PC-9 (cell line): ENCODE results near the gene KIFC3. TPM values are rescaled to one million over a fixed set of nuclear protein-coding genes. Genes with fewer than 3 reads are reported as not detected.
"Not testable (repeated sequence)": the region's sequence is repeated elsewhere in the genome, so short reads cannot be mapped to it uniquely, and the experiment has no call there.

Experiments
- BruUV-seq: library from RNA; stranded (reverse); fragments of 400-500 nt; replicated peaks from 2 replicates; lab custom pipeline; 2021; lab: Mats Ljungman, UMichigan
- CTCF ChIA-PET: fragments of 300-600 bp; sonication (Branson Sonifier 250); formaldehyde crosslinking; loops from one replicate; lab custom pipeline; 2022; ENCODE audit warnings: antibody characterized with exemption; lab: Charles Lee
- POLR2A ChIA-PET: fragments of 300-600 bp; sonication (Branson Sonifier 250); formaldehyde crosslinking; loops from one replicate; lab custom pipeline; 2022; ENCODE audit warnings: antibody characterized with exemption; ENCODE audit not compliant: unreplicated experiment; lab: Charles Lee
- DNase-seq, 2 experiments: peaks; one replicate each; pipeline versions ENCODE4 v3.0.0 to v3.0.0-alpha.2; 2015 to 2022; ENCODE audit warnings: mixed read lengths in 1 of 2
- H2AFZ ChIP-seq: fragments of 200-600 bp; sonication (generic); 2 replicates; pipeline ENCODE4 v1.8.1; 2017; ENCODE audit warnings: antibody characterized with exemption
- H3F3A ChIP-seq: fragments of 200-600 bp; sonication (generic); 2 replicates; pipeline ENCODE4 v1.8.1; 2017; ENCODE audit warnings: antibody characterized with exemption, mild to moderate bottlenecking, low read depth; ENCODE audit not compliant: insufficient read depth
- H3K27ac ChIP-seq: fragments of 200-600 bp; sonication (generic); 2 replicates; pipeline ENCODE4 v1.6.1; 2016; ENCODE audit warnings: mixed run types
- H3K27me3 ChIP-seq: fragments of 200-600 bp; sonication (generic); 2 replicates; pipeline ENCODE4 v1.6.1; 2016; ENCODE audit warnings: low read depth, mixed run types; ENCODE audit not compliant: insufficient read depth
- H3K36me3 ChIP-seq: fragments of 200-600 bp; sonication (generic); 2 replicates; pipeline ENCODE4 v1.6.1; 2016; ENCODE audit warnings: low read depth, mixed run types
- H3K4me1 ChIP-seq: fragments of 200-600 bp; sonication (generic); replicated peaks from 2 replicates; pipeline ENCODE4 v1.6.1; 2016; ENCODE audit warnings: mixed run types; ENCODE audit not compliant: insufficient read depth
- H3K4me2 ChIP-seq: fragments of 200-600 bp; sonication (generic); 2 replicates; pipeline ENCODE4 v1.6.1; 2017; ENCODE audit warnings: mixed run types
- H3K4me3 ChIP-seq: fragments of 200-600 bp; sonication (generic); 2 replicates; pipeline ENCODE4 v1.6.1; 2016; ENCODE audit warnings: mixed run types
- H3K79me2 ChIP-seq: fragments of 200-600 bp; sonication (generic); 2 replicates; pipeline ENCODE4 v1.6.1; 2017; ENCODE audit warnings: low read depth, mixed run types
- H3K9me2 ChIP-seq: fragments of 200-600 bp; sonication (generic); 2 replicates; pipeline ENCODE4 v1.8.1; 2017; ENCODE audit warnings: mild to moderate bottlenecking; ENCODE audit not compliant: insufficient read depth
- H3K9me3 ChIP-seq: fragments of 200-600 bp; sonication (generic); 2 replicates; pipeline ENCODE4 v1.8.1; 2016; ENCODE audit warnings: low read depth; ENCODE audit not compliant: insufficient read depth
- H4K20me1 ChIP-seq: fragments of 200-600 bp; sonication (generic); 2 replicates; pipeline ENCODE4 v1.8.1; 2017; ENCODE audit not compliant: insufficient read depth
- CTCF ChIP-seq: fragments of 200-600 bp; sonication (generic); conservative IDR thresholded peaks from 2 replicates; pipeline ENCODE4 v1.6.1; 2017; ENCODE audit warnings: mixed run types, antibody characterized with exemption, mild to moderate bottlenecking, moderate library complexity
- EZH2 ChIP-seq: fragments of 200-600 bp; sonication (generic); IDR thresholded peaks from 2 replicates; pipeline ENCODE4 v1.8.0; 2017; ENCODE audit warnings: antibody characterized with exemption, low read depth
- intact Hi-C: fragments of 100-400 bp; cut with micrococcal nuclease; formaldehyde crosslinking; loops from one replicate; pipeline ENCODE4 v1.10.0; 2022; ENCODE audit not compliant: unreplicated experiment
- total RNA-seq: library from RNA; stranded (reverse); gene quantifications from 2 replicates; pipeline ENCODE4 v1.2.3, GENCODE V29; 2021

The KIFC3 gene
- total RNA-seq, 1 experiment from 2014 or later: 52.5 TPM

GRCh38 chr16:57783116-57783515 lies 19.2 kb downstream of the KIFC3 start:
- intact Hi-C loops: no loop called here
- no TSS peak for BruUV-seq
- ChIA-PET CTCF (no interaction called here), POLR2A (no interaction called here)
- H3K27me3 ChIP-seq: no peaks in the 10 kb centered on the region
- no peak overlapping the region for H3K4me3 ChIP-seq
- TF ChIP-seq EZH2 (no peak), CTCF (no peak)
- H3K4me1 ChIP-seq: peaks cover 31% of the 10 kb centered on the region
- no peaks in the 10 kb centered on the region for H3K9me2 ChIP-seq
- H3K9me3 ChIP-seq: no peaks in the 10 kb centered on the region; the same call in 1 of the 2 replicates
- DNase-seq: no peak
- H3K27ac ChIP-seq: peak overlapping the region; percentile 43; the same call in 1 of the 2 replicates
- H3K4me2 ChIP-seq: peak overlapping the region; percentile 2; the same call in 1 of the 2 replicates
- H3K36me3 ChIP-seq: peaks cover 12% of the 10 kb centered on the region; the same call in 1 of the 2 replicates
- peaks cover 30% of the 10 kb centered on the region; the same call in 1 of the 2 replicates for H3F3A ChIP-seq
- no peaks in the 10 kb centered on the region for H4K20me1 ChIP-seq
- no peaks in the 10 kb centered on the region for H3K79me2 ChIP-seq
- no peak overlapping the region for H2AFZ ChIP-seq

- BruUV-seq: not testable (repeated sequence)
Observed at GRCh38 chr16:57782607-57783055, 19.7 kb downstream of the KIFC3 start.

DNA sequence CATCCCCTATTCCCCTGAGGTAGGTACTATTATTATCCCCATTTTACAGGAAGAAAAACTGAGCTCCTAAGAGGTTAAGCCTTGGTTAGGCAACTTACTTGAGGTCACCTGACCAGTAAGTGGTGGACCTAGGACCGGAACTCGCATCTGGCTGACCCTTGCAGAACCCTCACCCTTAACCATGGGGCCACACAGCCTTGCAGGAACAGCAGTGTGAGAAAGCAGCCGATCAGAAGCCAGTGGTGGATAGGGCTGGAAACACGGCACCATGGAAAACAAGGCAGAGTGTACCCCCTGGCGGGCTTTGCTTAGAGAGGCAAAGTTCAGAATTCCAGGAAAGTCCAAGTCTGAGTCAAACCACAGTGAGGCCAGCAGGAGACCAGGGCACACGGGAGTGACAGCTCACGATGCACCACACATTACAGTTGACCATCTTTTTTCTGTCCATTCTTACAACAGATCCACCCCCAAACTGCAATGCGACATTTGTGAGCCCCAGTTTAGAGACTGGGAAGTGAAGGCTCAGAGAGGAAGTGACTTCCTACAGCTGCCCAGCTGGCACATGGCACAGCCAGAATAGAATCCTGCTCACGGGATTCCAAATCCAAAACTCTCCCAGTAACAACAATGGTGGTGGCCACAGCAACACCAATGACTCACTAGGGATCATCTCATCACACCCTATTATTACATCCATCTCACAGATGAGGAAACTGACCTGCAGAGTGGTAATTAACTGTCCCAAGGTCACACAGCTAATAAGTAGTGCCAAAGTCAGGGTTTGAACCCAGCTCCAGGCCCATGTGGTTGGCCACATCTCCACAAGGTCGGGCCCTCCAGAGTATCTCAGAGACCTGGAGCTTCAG lies 20.3 kb downstream of the KIFC3 start:
- no TSS peak for BruUV-seq
- POLR2A ChIA-PET: no interaction called here

More at GRCh38 chr16:57782607-57783055, 19.7 kb downstream of the KIFC3 start:
- DNase-seq, POLR2A ChIA-PET, H2AFZ ChIP-seq, CTCF ChIA-PET, intact Hi-C loops, H4K20me1 ChIP-seq, H3K27me3 ChIP-seq, H3K9me3 ChIP-seq, H3K9me2 ChIP-seq, H3K4me3 ChIP-seq, H3K79me2 ChIP-seq: not testable (repeated sequence)
- Histone ChIP-seq H3K4me1 (peaks cover 31% of the 10 kb centered on the region), H3K27ac (peak overlapping the region; percentile 43), H3K4me2 (peak overlapping the region; percentile 2; the same call in 1 of the 2 replicates), H3K36me3 (peaks cover 12% of the 10 kb centered on the region; the same call in 1 of the 2 replicates), H3F3A (peaks cover 29% of the 10 kb centered on the region; the same call in 1 of the 2 replicates)

DNA sequence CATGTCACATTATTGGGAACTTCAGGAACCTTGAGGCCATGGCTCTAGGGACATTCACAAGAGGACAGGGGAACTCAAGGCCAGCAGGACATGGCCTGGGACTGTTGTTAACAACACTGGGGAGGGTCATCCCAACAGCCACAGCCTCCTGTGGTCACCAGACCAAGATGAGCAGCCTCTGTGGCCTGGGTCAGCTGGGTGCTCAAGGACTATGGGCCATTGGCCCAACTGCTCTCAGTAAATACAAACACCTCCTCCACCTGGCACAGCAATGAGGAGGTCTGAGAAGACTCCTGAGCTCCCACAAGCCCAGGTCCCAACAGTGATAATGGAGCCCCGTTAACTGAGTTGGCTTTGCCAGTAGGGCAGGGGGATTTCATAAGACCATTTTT lies 20.9 kb downstream of the KIFC3 start:
- no peak overlapping the region for H3K27ac ChIP-seq
- H2AFZ ChIP-seq: no peak overlapping the region
- intact Hi-C loops: no loop called here
- TF ChIP-seq EZH2 (no peak), CTCF (no peak)
- H3K36me3 ChIP-seq: peaks cover 17% of the 10 kb centered on the region
- no peaks in the 10 kb centered on the region; the same call in 1 of the 2 replicates for H3K9me3 ChIP-seq
- H3F3A ChIP-seq: peaks cover 29% of the 10 kb centered on the region; the same call in 1 of the 2 replicates
- H3K79me2 ChIP-seq: peaks cover 4% of the 10 kb centered on the region; the same call in 1 of the 2 replicates
- CTCF ChIA-PET: no interaction called here
- H3K4me1 ChIP-seq: peaks cover 31% of the 10 kb centered on the region
- H3K9me2 ChIP-seq: no peaks in the 10 kb centered on the region
- POLR2A ChIA-PET: no interaction called here
- no TSS peak for BruUV-seq
- no peak for DNase-seq
- no peaks in the 10 kb centered on the region for H4K20me1 ChIP-seq
- H3K4me3 ChIP-seq: no peak overlapping the region
- no peaks in the 10 kb centered on the region for H3K27me3 ChIP-seq
- H3K4me2 ChIP-seq: no peak overlapping the region

More for the DNA sequence above, 20.3 kb downstream of the KIFC3 start:
- Histone ChIP-seq H4K20me1 (no peaks in the 10 kb centered on the region), H2AFZ (no peak overlapping the region), H3K9me2 (no peaks in the 10 kb centered on the region), H3K4me3 (no peak overlapping the region), H3K27me3 (no peaks in the 10 kb centered on the region), H3F3A (peaks cover 29% of the 10 kb centered on the region; the same call in 1 of the 2 replicates), H3K27ac (peak overlapping the region; percentile 43), H3K79me2 (peaks cover 3% of the 10 kb centered on the region; the same call in 1 of the 2 replicates), H3K4me1 (peaks cover 31% of the 10 kb centered on the region), H3K9me3 (no peaks in the 10 kb centered on the region; the same call in 1 of the 2 replicates), H3K4me2 (no peak overlapping the region), H3K36me3 (peaks cover 12% of the 10 kb centered on the region)
- intact Hi-C loops: no loop called here
- CTCF ChIA-PET: no interaction called here
- no peak for DNase-seq
- no peak for TF ChIP-seq EZH2

DNA sequence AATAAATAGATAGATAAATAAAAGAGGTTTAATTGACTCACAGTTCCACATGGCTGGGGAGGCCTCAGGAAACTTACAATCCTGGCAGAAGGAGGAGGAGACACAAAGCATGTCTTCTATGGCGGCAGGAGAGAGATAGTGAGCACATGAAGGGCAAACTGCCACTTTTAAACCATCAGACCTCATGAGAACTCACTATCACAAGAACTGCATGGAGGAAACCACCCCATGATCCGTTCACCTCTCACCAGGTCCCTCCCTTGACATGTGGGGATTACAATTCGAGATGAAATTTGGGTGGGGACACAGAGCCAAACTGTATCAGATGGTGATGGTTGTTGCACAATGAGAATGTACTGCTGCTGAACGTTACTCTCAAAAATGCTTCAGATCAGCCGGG lies 22.5 kb downstream of the KIFC3 start:
- BruUV-seq, H3K79me2 ChIP-seq, H3K27me3 ChIP-seq, H3K9me3 ChIP-seq, DNase-seq, H4K20me1 ChIP-seq, H3K9me2 ChIP-seq, intact Hi-C loops, H2AFZ ChIP-seq, H3K4me3 ChIP-seq, H3K4me2 ChIP-seq, CTCF ChIA-PET: not testable (repeated sequence)
- Histone ChIP-seq H3K36me3 (peaks cover 17% of the 10 kb centered on the region), H3K4me1 (peaks cover 31% of the 10 kb centered on the region), H3F3A (peaks cover 29% of the 10 kb centered on the region; the same call in 1 of the 2 replicates), H3K27ac (peak overlapping the region; percentile 45)
- POLR2A ChIA-PET: interaction anchor here (0.6 kb wide), 1 partner anchor 11 kb away, joined by 8 read pairs; no protein-coding TSS in a partner anchor
